AG09309 (cell line): Measurements from ENCODE around the gene LAMA1.

Source experiments
- DNase-seq: peaks from one replicate; pipeline ENCODE4 v3.0.0-alpha.2; 2010; ENCODE audit warnings: low read depth
- H3K4me3 ChIP-seq: 2 replicates; pipeline ENCODE4 v1.5.1; 2011; ENCODE audit warnings: mild to moderate bottlenecking, low read depth, low read length, moderate library complexity; ENCODE audit not compliant: control insufficient read depth
- TF ChIP-seq, protein P1 (sequence below): IDR thresholded peaks from 2 replicates; pipeline ENCODE4 v1.5.1; 2011; ENCODE audit warnings: mild to moderate bottlenecking, low read depth, low read length, inconsistent platforms; ENCODE audit not compliant: insufficient read depth, control insufficient read depth; ENCODE audit errors: missing control alignments

Gene LAMA1

DNA sequence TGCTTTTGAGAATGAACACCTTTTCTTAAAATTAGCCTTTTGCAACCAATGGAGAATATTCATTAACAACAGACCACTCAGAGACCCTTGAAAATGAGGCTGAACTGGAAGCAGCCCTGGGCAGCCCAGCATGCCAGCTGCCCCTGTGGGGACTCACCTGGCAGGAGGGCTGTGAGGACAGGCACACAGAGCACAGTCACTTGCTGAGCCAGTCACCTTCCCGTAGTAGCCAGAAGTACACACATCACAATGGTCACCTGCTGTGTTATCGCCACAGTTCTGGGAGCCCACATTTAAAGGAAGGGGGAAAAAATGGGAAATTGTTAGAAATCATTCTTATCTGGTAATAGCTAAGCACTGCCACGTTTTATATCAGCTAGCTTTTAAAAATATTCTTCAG is 115.5 kb downstream of the LAMA1 start:
- TF ChIP-seq, protein P1, sequence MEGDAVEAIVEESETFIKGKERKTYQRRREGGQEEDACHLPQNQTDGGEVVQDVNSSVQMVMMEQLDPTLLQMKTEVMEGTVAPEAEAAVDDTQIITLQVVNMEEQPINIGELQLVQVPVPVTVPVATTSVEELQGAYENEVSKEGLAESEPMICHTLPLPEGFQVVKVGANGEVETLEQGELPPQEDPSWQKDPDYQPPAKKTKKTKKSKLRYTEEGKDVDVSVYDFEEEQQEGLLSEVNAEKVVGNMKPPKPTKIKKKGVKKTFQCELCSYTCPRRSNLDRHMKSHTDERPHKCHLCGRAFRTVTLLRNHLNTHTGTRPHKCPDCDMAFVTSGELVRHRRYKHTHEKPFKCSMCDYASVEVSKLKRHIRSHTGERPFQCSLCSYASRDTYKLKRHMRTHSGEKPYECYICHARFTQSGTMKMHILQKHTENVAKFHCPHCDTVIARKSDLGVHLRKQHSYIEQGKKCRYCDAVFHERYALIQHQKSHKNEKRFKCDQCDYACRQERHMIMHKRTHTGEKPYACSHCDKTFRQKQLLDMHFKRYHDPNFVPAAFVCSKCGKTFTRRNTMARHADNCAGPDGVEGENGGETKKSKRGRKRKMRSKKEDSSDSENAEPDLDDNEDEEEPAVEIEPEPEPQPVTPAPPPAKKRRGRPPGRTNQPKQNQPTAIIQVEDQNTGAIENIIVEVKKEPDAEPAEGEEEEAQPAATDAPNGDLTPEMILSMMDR = no peak
- no peak overlapping the region for H3K4me3 ChIP-seq
- DNase-seq = no peak

DNA sequence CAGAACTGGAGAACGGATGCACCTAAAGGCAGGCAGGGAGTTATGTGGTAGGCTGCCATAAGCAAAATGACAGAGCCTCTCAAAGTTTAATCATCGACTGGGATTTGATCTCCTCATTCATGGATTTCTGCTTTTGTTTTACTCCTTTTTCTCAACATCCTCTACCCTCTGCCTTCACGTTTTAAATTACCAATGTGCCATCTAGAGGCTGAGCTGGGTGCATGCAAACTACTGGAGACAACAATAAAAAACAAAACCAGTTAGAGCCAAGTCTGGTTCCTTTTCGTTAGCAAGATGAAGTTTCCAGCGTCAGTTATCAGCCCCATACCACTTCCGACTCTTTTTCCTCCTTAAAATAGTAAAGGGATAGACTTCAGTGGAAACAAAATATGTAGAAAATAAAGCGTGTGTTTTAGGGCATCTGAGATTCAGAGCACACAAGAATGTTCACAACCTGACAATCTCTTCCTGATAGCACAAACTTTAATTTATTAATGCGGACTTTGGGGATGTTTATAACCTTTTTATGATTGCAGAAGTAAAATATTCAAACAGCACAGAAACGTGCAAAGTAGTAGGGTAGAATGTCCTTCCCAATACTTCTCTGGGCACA is 117.0 kb downstream of the LAMA1 start:
- TF ChIP-seq, protein P1 = peak; percentile 72
- no peak for DNase-seq
- H3K4me3 ChIP-seq = no peak overlapping the region

DNA sequence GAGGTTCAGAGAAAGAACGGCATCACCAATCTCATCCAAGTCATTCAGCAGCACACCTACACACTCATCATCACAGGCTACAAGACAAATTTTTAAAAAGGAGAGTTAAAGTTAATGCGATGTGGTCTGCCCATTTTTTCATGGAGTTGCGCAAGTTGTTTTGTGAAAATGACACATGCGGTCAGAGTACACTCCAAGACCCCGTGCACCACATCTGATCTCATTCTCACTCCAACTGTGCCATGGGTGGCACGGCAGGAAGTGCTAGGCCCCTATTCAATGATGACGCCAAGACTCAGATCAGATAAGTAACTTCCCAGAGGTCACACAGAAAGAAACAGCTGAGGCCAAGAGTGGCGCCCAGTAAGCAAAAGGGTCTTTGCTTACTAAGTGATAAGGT is 119.8 kb downstream of the LAMA1 start:
- TF ChIP-seq, protein P1 = no peak
- no peak overlapping the region for H3K4me3 ChIP-seq
- DNase-seq = no peak

DNA sequence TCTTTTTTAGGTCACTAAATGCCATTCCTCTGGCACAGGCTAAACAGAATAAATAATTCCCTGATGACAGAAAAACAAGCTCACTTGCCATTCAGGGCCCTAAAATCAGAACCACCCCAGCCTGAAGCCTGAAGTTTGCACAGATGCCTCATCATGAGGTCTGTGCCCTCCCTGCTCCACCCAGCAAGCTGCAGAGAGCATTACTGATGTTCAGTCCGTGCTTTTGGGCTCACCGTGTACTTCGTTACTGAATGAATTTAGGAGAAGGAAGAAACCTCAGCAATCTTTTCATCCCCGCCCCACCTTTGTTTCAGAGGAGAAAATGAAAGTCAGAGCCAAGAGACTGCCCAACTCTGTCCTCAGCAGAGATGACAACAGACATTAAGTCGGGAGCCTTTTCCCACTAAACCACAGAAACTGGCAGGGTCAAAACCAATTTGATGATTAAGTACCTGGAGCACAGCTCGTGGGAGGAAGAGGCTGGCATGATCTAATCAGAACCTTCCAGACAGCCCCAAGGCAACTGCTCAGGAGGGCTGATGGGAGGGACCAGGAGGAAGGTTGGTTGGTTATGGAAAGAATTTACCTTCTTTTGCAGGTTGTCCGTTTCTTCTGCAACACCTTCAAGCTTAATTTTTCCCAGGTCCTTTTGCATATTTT is 122.7 kb downstream of the LAMA1 start:
- DNase-seq = peak; percentile 1
- TF ChIP-seq, protein P1 = no peak
- H3K4me3 ChIP-seq = no peak overlapping the region

DNA sequence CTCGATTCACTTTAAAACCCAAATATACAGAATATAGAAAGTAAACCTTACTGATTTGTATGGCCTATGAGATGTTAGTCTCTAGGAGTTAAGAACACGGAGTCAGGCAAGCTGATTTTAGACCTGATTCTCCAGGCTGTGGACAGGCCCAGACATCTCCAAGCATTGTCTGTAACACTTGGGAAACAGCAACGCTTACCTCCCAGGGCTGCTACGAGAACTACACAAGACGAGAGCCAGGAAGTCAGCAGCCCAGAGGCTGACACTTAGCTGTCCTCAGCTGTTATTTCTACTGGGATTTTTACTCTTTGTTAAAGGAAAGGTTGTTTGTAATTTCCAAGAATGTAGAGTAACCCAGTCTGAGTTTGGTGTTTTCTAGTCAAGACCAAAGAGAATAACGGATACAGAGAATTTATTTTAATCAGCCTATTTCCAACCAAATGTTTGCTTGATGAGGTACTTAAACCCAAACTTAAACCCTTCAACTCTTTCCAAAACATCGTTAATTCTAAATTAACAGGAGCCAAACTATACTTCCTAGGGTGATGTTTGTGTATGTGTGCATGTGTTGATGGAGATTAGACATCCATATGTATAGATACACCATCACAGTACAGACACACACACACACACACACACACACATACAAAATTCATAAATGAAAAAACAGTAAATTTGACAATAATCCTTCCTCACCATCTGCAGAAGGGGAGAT is 123.4 kb downstream of the LAMA1 start:
- TF ChIP-seq, protein P1 = no peak
- no peak overlapping the region for H3K4me3 ChIP-seq
- peak; percentile 1 for DNase-seq

DNA sequence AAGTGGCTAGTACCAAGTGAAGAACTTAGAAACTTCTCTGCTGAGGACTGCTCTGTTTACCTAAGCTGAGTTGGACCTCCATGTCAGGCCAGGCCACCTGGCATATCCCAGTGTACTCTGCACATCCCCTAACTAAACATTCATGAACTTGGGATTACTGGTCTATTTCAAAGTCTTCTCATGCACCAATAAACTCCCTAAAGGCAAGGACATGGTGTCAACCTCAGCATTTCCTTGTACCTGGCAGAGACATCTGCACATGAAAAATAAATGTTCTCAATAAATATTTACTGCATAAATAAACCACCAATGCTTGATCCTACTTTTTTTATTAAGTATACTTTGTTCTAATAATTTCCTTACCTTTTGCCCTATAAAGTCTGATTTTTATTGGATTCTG is 124.8 kb downstream of the LAMA1 start:
- no peak for DNase-seq
- no peak overlapping the region for H3K4me3 ChIP-seq
- TF ChIP-seq, protein P1 = no peak
